ENCODE results near the gene CERS2.

Gene CERS2

GRCh38 chr1:150917387-150917786, 57.2 kb downstream of the CERS2 start:
- Histone ChIP-seq H3K4me1 (ENCODE audit: insufficient read depth, low read length, severe bottlenecking) (peaks cover 3% of the 10 kb centered on the region), H3K9me2 (ENCODE audit: low read depth, low read length) (no peaks in the 10 kb centered on the region), H4K20me1 (ENCODE audit: insufficient read depth, low read length) (no peaks in the 10 kb centered on the region), H3K79me2 (ENCODE audit: insufficient read depth, low read length) (no peaks in the 10 kb centered on the region), H3K27ac (ENCODE audit: low read depth, low read length, poor library complexity, severe bottlenecking) (no peak overlapping the region), H3K27me3 (ENCODE audit: insufficient read depth, low read length) (no peaks in the 10 kb centered on the region), H3K4me3 (ENCODE audit: low read depth, low read length, poor library complexity, severe bottlenecking) (no peak overlapping the region), H3K36me3 (ENCODE audit: insufficient read depth, low read length) (no peaks in the 10 kb centered on the region), H3K9me3 (ENCODE audit: low read length) (no peaks in the 10 kb centered on the region), H3F3A (ENCODE audit: insufficient read depth, low read length) (no peaks in the 10 kb centered on the region), H3K9ac (ENCODE audit: low read length) (no peak overlapping the region), H3K4me2 (ENCODE audit: low read length) (no peak overlapping the region), H2AFZ (ENCODE audit: low read length) (no peak overlapping the region)
- TF ChIP-seq EZH2 (IDR thresholded peaks at IDR 0.05; ENCODE audit: borderline replicate concordance, low read length) (no peak), CTCF (IDR thresholded peaks at IDR 0.05; ENCODE audit: low read length) (no peak)

Measured in OCI-LY1 (cell line).